Thoracic aorta (tissue), 2 donors: ENCODE data around the gene A1CF. TPM values are rescaled to one million over a fixed set of nuclear protein-coding genes. Genes with fewer than 3 reads are reported as not detected.

ENCODE experiments used
- ATAC-seq: fragments of 150-250 bp; one replicate; pipeline ENCODE4 v1.8.0; 2017; ENCODE audit warnings: low read depth; ENCODE audit not compliant: insufficient number of reproducible peaks, low FRiP score
- DNase-seq: peaks from one replicate; pipeline ENCODE4 v3.0.0-alpha.2; 2020; ENCODE audit warnings: low spot score
- H3K27ac ChIP-seq, 2 donors: fragments of 200-600 bp; sonication (generic); 1 replicate in 1 of 2; 2 replicates in 1 of 2; pipeline ENCODE4 v1.5.1; 2016; ENCODE audit warnings: mild to moderate bottlenecking in 2 of 2, moderate library complexity in 2 of 2
- H3K27me3 ChIP-seq: fragments of 200-600 bp; sonication (generic); replicated peaks from 2 replicates; pipeline ENCODE4 v1.6.0; 2016; ENCODE audit warnings: mild to moderate bottlenecking; ENCODE audit not compliant: insufficient read depth
- H3K36me3 ChIP-seq: fragments of 200-600 bp; sonication (generic); one replicate; pipeline ENCODE4 v1.5.1; 2016
- H3K4me1 ChIP-seq, 2 donors: fragments of 200-600 bp; sonication (generic); 1 replicate in 1 of 2; 2 replicates in 1 of 2; pipeline versions ENCODE4 v1.5.1 to v1.6.0; 2016; ENCODE audit warnings: low read depth in 2 of 2, mild to moderate bottlenecking in 1 of 2; ENCODE audit not compliant: control insufficient read depth in 1 of 2
- H3K4me3 ChIP-seq: fragments of 200-600 bp; sonication (generic); 2 replicates; pipeline ENCODE4 v1.5.1; 2016; ENCODE audit warnings: mild to moderate bottlenecking
- H3K9me3 ChIP-seq: fragments of 200-600 bp; sonication (generic); 2 replicates; pipeline ENCODE4 v1.5.1; 2016
- total RNA-seq, 2 donors: library from RNA; depleted of rRNA; stranded (reverse); fragments of >200 nt; gene quantifications; one replicate each; pipeline versions ENCODE4 v1.1.0 to v1.2.3, GENCODE V29; 2016
- TF ChIP-seq, protein P1 (sequence below): fragments of 200-600 bp; sonication (generic); IDR thresholded peaks from one replicate; pipeline ENCODE4 v1.5.1; 2019; ENCODE audit warnings: antibody characterized with exemption

Gene A1CF, protein sequence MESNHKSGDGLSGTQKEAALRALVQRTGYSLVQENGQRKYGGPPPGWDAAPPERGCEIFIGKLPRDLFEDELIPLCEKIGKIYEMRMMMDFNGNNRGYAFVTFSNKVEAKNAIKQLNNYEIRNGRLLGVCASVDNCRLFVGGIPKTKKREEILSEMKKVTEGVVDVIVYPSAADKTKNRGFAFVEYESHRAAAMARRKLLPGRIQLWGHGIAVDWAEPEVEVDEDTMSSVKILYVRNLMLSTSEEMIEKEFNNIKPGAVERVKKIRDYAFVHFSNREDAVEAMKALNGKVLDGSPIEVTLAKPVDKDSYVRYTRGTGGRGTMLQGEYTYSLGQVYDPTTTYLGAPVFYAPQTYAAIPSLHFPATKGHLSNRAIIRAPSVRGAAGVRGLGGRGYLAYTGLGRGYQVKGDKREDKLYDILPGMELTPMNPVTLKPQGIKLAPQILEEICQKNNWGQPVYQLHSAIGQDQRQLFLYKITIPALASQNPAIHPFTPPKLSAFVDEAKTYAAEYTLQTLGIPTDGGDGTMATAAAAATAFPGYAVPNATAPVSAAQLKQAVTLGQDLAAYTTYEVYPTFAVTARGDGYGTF
- not detected for total RNA-seq

DNA sequence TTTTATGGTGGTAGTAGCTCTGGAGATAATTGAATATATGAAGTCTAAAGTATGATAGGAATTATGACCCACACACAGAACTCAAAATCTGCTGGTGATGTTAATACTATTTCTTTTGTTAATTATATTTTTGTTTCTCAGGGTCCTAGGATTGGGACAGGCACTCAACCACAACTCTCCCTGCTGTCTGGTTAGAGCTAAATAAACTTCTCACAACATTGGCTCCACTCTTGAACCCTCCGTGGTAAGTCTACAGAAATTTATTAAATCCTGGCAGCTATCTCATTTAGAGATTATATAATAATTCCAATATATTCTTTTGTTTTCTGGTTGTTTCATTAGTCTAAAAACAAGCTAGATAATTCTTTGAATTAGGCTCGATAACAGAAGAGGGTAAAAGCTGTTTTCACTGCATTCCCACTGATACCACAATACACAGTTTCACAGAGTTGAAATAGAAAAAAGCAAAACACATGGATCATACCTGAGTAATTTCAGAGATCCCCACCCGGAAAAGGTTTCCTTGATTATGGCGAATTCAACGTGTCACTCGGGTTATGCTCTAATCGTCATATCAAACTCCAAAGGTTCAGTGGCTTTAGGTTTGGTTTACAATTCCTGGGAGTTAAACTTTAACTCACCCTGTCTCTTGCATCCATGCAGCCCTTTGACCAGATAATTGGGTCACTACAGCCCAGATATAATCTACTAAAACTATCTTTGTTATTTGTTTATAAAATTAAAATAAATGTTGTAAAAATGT is at the start of gene A1CF:
A1CF (minus strand) TSS at position 531 of the 763 bp plus-strand sequence. CDS start 25,687 bp downstream, outside the sequence.
- Histone ChIP-seq H3K9me3 (no peaks in the 10 kb centered on the region), H3K4me3 (no peak within 1 kb of the TSS), H3K4me1 (no peaks in the 10 kb centered on the region), H3K27me3 (no peaks in the 10 kb centered on the region), H3K36me3 (no peaks in the 10 kb centered on the region), H3K27ac (no peak within 1 kb of the TSS)
- DNase-seq (no peak), ATAC-seq (no peak)
- TF ChIP-seq, protein P1, sequence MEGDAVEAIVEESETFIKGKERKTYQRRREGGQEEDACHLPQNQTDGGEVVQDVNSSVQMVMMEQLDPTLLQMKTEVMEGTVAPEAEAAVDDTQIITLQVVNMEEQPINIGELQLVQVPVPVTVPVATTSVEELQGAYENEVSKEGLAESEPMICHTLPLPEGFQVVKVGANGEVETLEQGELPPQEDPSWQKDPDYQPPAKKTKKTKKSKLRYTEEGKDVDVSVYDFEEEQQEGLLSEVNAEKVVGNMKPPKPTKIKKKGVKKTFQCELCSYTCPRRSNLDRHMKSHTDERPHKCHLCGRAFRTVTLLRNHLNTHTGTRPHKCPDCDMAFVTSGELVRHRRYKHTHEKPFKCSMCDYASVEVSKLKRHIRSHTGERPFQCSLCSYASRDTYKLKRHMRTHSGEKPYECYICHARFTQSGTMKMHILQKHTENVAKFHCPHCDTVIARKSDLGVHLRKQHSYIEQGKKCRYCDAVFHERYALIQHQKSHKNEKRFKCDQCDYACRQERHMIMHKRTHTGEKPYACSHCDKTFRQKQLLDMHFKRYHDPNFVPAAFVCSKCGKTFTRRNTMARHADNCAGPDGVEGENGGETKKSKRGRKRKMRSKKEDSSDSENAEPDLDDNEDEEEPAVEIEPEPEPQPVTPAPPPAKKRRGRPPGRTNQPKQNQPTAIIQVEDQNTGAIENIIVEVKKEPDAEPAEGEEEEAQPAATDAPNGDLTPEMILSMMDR = no peak

DNA sequence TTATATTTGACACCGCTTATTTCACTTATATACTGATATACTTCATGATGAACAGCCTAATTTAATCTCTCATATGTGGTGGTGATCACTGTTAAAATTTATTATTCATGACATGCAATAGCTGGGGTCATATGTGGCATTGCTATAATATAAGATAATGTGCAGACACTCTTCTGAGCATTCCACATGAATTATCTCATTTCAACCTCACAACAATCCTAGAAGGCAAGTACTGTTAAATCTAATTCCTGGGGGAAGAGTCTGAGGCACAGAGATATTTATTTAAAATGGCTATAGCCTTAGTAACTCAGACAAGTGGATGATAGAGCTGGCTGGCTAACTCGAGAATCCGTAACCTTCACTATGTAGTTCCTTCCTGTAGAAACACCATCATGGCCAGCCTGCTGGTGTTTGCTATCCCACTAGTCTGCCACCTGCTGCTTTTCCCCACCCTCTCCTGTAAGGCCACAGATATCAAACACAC is 46.6 kb upstream of the A1CF start:
- ATAC-seq = no peak
- no peaks in the 10 kb centered on the region for H3K36me3 ChIP-seq
- H3K4me3 ChIP-seq = no peak overlapping the region
- no peaks in the 10 kb centered on the region for H3K27me3 ChIP-seq
- no peak overlapping the region for H3K27ac ChIP-seq
- TF ChIP-seq, protein P1 = no peak
- H3K9me3 ChIP-seq = no peaks in the 10 kb centered on the region
- DNase-seq = no peak
- H3K4me1 ChIP-seq = peaks cover 0 to 11% of the 10 kb centered on the region in 2 donors

DNA sequence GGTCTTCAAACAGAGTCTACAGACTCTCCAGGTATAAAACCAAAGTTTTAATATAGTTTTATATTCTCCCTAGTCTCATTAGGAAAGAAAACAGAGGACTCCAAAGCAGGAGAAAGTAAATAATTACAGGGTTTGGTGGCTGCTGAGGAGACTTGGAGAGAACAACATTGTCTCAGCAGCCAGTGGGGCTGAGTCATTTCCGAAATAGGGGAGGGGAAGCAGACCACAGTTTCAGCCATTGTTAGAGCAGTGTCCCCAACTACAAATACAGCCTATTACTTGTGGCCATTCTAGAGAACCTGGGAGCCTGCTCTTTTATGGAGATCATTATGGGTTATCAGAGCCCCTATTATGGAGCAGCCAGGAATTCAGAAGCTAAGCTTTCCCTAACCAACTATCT is 44.2 kb upstream of the A1CF start:
- TF ChIP-seq, protein P1 = no peak
- ATAC-seq = no peak
- no peak for DNase-seq
- Histone ChIP-seq H3K27me3 (no peaks in the 10 kb centered on the region), H3K4me3 (no peak overlapping the region), H3K4me1 (peaks cover 0 to 25% of the 10 kb centered on the region in 2 donors), H3K36me3 (no peaks in the 10 kb centered on the region), H3K27ac (no peak overlapping the region), H3K9me3 (no peaks in the 10 kb centered on the region)

DNA sequence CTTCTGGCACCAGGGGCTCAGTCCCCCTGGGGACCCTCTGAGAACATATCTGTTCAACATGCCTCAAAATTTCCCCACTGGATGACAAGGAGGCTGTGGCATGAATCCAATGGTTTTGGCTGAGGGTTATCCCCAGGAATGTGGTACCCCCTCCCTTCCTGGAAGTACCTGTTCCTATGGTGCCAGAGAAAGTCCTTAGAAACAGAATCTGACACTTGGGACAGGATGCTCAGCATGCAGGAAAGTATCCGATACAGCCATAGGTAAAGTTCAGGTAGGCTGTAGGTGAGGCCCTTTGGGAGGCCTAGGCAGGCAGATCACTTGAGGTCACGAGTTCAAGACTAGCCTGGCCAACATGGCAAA is 42.7 kb upstream of the A1CF start:
- TF ChIP-seq, protein P1 = no peak

More for the DNA sequence above, 42.7 kb upstream of the A1CF start:
- ATAC-seq (no peak), DNase-seq (no peak)
- H3K27ac ChIP-seq = no peak overlapping the region
- peaks cover 0 to 25% of the 10 kb centered on the region in 2 donors for H3K4me1 ChIP-seq
- no peak overlapping the region for H3K4me3 ChIP-seq
- H3K36me3 ChIP-seq = no peaks in the 10 kb centered on the region
- no peaks in the 10 kb centered on the region for H3K27me3 ChIP-seq
- peaks cover 5% of the 10 kb centered on the region for H3K9me3 ChIP-seq
